Loucy (cell line): ENCODE measurements around the gene C6orf62.
"Not testable (repeated sequence)": the region's sequence is repeated elsewhere in the genome, so short reads cannot be mapped to it uniquely, and the experiment has no call there.

ENCODE experiments used
- CTCF ChIP-seq: fragments of 200-600 bp; sonication (generic); conservative IDR thresholded peaks from 2 replicates; pipeline ENCODE4 v1.5.1; 2014; ENCODE audit warnings: mild to moderate bottlenecking, antibody characterized with exemption, low read length
- EZH2phosphoT487 ChIP-seq: fragments of 200-600 bp; IDR thresholded peaks from 2 replicates; pipeline ENCODE4 v1.6.1; 2018; ENCODE audit warnings: antibody characterized with exemption, mild to moderate bottlenecking, moderate library complexity, borderline replicate concordance

- not testable (repeated sequence) for TF ChIP-seq CTCF, EZH2phosphoT487
Measured at GRCh38 chr6:24731456-24732134, 12.6 kb upstream of the C6orf62 start.
